SJCRH30 (cell line): ENCODE data around the gene NPAS1. TPM values are rescaled to one million over a fixed set of nuclear protein-coding genes. Genes with fewer than 3 reads are reported as not detected.
"Not testable (repeated sequence)": the region's sequence is repeated elsewhere in the genome, so short reads cannot be mapped to it uniquely, and the experiment has no call there.

Experiments used
- DNase-seq, 2 experiments: peaks; one replicate each; pipeline ENCODE4 v3.0.0-alpha.2; 2015 to 2020
- H3K27ac ChIP-seq: fragments of 250-450 bp; sonication (Bioruptor Pico); 2 replicates; pipeline ENCODE4 v1.5.1; 2020; ENCODE audit warnings: mild to moderate bottlenecking, moderate library complexity
- H3K27me3 ChIP-seq: fragments of 250-450 bp; sonication (Bioruptor Pico); 2 replicates; pipeline ENCODE4 v1.5.1; 2020; ENCODE audit warnings: mild to moderate bottlenecking, moderate library complexity
- H3K36me3 ChIP-seq: fragments of 250-450 bp; sonication (Bioruptor Pico); 2 replicates; pipeline ENCODE4 v1.5.1; 2020; ENCODE audit warnings: mild to moderate bottlenecking, moderate library complexity
- H3K4me1 ChIP-seq: fragments of 250-450 bp; sonication (Bioruptor Pico); 2 replicates; pipeline ENCODE4 v1.5.1; 2020; ENCODE audit warnings: mild to moderate bottlenecking, moderate library complexity
- H3K4me3 ChIP-seq: fragments of 250-450 bp; sonication (Bioruptor Pico); 2 replicates; pipeline ENCODE4 v1.5.1; 2020; ENCODE audit warnings: mild to moderate bottlenecking, moderate library complexity
- H3K9me3 ChIP-seq: fragments of 250-450 bp; sonication (Bioruptor Pico); replicated peaks from 2 replicates; pipeline ENCODE4 v1.5.1; 2020; ENCODE audit warnings: mild to moderate bottlenecking, moderate library complexity
- total RNA-seq: library from RNA; depleted of rRNA; stranded (reverse); fragments of >200 nt; shearing (Covaris generic); gene quantifications from 2 replicates; pipeline ENCODE4 v1.2.3, GENCODE V29; 2014

The NPAS1 gene
- total RNA-seq, 1 experiment from 2014 or later: not detected

DNA sequence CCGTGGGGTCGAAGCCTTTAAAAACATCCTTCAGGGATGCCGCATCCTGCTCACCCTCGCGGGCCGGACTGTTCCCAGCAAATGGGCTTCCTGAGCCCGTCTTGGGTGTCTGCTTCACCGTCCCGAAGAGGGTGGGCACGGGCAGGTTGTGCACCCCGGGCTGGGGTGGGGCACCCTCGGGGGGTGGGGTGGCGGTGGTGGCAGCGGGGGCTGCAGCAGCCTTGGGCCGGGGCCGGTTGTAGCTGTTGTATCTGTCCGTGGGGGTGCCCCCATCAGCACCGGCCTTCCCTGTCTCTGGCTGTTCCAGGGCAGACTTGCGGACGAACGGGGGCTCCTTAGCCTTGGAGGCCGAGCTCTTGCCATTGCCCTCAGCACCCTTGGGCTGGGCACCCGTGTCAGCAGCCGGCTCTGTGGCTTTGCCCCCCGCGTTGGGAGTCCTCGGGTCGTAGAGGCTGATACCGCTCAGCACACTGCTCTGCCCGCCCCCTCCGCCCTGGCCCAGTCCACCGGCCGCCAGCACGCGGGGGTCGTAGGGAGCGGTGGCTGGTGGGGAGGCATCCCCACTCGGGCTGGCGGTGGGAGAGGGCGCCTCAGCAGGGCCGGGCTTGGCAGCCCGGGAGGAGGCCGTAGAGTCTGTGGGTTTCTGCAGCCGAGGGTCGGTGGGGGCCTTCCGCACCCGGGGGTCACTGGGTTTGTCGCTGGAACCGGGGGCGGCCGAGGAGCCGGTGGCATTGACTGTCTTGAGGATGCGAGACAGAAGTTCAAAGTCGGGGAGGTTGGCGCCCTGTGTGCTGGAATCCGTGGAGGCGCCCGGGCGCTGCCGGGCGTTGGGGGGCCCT, 47.0 kb downstream of the NPAS1 start:
- Histone ChIP-seq H3K27ac (no peak overlapping the region), H3K4me3 (no peak overlapping the region), H3K4me1 (no peaks in the 10 kb centered on the region), H3K9me3 (no peaks in the 10 kb centered on the region), H3K27me3 (no peaks in the 10 kb centered on the region), H3K36me3 (peaks cover 29% of the 10 kb centered on the region)
- DNase-seq: no peak

DNA sequence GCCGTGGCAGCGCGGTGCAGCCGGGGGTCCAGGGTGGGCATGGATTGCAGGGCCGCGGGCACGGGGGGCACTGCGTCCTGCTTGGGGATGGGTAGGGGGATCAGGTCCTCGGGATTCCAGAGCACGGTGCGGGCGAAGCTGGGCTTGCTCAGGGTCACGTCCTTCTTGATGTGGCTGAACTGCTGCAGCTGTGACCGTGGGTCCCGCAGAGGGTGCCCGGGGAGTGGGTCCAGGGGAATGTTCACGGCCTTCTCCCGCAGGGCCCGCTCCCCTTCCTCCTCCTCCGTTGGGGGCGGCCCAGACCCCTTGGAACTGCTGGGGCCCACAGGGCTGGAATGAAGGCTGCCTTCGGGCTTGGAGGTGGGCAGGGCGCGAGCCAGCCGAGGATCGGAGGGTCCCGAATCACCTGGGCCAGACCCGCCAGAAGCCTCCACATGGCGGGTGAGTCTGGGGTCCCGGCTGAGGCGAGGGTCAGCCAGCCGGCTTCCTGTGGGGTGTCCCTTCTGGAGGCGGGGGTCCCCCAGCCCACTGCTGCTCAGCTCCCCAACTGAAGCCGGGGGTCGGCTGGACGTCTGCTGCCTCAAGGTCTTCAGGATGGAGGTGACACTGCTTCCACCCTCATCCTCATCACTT, 47.7 kb downstream of the NPAS1 start:
- H3K4me1 ChIP-seq: no peaks in the 10 kb centered on the region
- peaks cover 31% of the 10 kb centered on the region for H3K36me3 ChIP-seq
- no peak for DNase-seq
- no peak overlapping the region for H3K27ac ChIP-seq
- no peaks in the 10 kb centered on the region for H3K27me3 ChIP-seq
- H3K4me3 ChIP-seq: no peak overlapping the region
- no peaks in the 10 kb centered on the region for H3K9me3 ChIP-seq

DNA sequence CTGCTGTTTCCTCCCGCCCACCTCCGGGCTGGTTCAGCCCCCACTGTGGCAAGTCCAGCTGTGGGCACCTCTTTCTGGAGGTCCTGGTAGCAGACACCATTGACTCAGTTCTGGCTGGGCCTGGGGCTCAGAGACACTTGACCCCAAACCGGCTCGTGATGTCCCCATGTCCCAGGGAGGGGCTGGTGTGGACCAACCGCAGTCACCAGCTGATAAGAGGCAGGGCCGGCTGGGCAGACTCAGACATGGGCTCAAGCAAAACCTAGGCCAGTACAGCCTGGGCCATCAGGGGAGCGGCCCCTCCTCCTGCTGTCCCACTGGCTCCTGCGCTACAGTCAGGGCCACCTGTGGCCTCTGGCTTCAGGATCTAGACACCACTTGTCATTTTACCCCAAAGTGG, 48.6 kb downstream of the NPAS1 start:
- Histone ChIP-seq H3K36me3 (peaks cover 36% of the 10 kb centered on the region), H3K9me3 (no peaks in the 10 kb centered on the region), H3K27ac (no peak overlapping the region), H3K4me1 (no peaks in the 10 kb centered on the region), H3K4me3 (no peak overlapping the region), H3K27me3 (no peaks in the 10 kb centered on the region)
- no peak for DNase-seq

DNA sequence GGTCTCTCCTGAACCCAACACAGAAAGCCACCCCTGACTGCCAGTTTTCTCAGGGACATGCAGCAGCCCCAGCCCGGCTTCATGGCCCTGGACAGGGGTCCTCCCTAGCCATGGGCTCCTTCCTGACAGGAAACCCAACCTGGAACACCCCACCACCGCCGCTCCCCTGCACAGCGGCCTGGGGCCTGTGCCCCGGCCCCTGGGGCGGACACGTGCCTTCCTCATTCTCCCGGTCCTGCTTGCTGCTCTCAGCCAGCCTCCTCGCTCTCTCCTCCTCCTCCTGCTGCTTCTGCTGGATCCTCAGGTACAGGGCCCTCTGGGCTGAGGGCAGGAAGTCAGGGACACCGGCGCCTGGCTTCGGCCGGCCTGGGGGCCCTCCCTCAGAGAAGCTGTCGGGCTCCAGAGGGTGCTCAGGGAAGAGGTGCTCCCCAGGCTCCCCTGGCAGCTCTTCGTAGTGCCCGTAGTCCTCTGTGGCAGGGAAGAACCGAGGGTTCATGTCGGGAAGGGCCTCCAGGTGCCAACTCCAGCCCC, 49.3 kb downstream of the NPAS1 start:
- no peak overlapping the region for H3K27ac ChIP-seq
- no peak for DNase-seq
- no peak overlapping the region for H3K4me3 ChIP-seq
- H3K9me3 ChIP-seq: no peaks in the 10 kb centered on the region
- no peaks in the 10 kb centered on the region for H3K27me3 ChIP-seq
- H3K4me1 ChIP-seq: no peaks in the 10 kb centered on the region
- H3K36me3 ChIP-seq: peaks cover 37% of the 10 kb centered on the region

DNA sequence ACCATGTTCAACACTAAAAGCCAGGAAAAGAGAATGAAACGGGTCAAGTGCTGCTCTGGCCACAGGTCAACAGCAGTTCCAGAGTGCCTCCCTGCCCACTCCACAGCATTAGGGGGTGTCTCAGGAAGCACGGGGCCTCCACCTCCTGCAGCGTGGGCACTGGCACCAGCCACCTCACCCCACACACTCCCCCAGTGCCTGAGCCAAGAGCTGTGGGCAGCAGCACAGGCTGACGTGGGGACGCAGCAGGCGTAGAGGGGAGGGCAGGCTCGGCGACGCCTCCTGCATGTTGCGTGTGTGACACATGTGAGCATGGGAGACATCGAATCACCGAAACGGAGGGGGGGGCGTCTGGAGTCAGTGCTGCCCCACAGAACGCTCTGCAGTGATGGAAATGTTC, 50.2 kb downstream of the NPAS1 start:
- H3K4me3 ChIP-seq: no peak overlapping the region
- H3K27me3 ChIP-seq: no peaks in the 10 kb centered on the region
- H3K9me3 ChIP-seq: no peaks in the 10 kb centered on the region
- DNase-seq: no peak
- no peaks in the 10 kb centered on the region for H3K4me1 ChIP-seq
- H3K27ac ChIP-seq: no peak overlapping the region
- H3K36me3 ChIP-seq: peaks cover 32% of the 10 kb centered on the region

DNA sequence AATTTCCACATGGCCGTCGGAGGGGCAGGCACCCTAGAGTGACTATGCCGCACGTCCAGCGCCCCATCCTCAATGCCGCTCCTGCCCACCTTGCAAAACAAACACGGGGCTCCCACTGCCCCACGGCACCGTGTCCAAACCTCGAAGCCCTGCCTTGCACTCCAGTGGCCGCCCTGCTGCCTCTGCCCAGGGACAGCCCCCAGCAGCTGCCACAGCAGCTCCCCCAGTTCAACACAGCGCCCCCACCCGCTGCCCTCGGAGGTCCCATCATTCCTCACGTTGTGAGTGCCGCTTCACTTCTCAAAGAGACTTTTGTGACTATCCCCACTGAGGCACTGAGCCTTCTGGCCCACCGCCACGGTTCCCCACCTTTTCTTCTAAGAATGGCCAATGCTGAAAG, 51.1 kb downstream of the NPAS1 start:
- DNase-seq: no peak
- Histone ChIP-seq H3K27ac (no peak overlapping the region), H3K36me3 (peaks cover 37% of the 10 kb centered on the region)

DNA sequence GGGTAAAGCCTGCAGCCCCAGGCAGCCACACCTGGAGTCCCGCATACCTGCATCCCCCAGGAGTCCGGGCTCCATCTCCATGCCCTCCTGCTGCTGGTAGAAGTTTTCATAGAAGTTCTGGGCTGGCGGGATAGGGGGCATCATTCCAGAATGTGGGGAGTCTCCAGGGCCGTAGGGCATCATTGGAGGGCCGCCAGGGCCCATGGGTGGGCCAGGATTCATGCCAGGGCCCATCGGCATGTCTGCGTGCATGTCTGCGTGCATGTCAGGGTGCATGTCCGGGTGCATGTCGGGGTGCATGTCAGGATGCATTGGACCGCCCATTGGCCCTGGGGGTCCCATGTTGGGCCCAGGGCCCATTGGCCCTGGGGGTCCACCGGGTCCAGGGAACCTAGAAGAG, 52.1 kb downstream of the NPAS1 start:
- Histone ChIP-seq H3K4me1 (no peaks in the 10 kb centered on the region), H3K27ac (no peak overlapping the region), H3K4me3 (no peak overlapping the region), H3K27me3 (no peaks in the 10 kb centered on the region), H3K9me3 (no peaks in the 10 kb centered on the region), H3K36me3 (peaks cover 45% of the 10 kb centered on the region)
- DNase-seq: no peak

More for the DNA sequence above, 51.1 kb downstream of the NPAS1 start:
- Histone ChIP-seq H3K4me3 (no peak overlapping the region), H3K4me1 (no peaks in the 10 kb centered on the region), H3K9me3 (no peaks in the 10 kb centered on the region), H3K27me3 (no peaks in the 10 kb centered on the region)

DNA sequence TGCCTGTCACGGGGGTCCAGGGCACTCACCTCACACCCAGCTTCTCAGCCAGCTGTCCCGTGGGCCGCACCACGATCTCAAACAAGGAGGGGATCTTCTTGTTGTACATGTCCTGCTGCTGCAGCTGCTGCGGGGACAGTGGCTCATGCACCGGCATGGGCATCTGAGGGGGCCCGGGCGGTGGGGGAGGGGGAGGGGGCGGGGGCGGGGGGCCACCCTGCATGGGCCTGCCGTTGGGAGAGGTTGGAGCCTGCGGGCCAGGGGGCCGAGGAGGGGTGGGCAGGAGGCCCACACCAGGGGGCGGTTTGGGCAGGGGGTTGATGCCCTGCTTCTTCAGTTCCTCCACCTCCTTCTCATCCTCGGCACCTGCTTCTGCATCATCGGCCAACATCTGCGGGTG, 52.7 kb downstream of the NPAS1 start:
- no peak overlapping the region for H3K4me3 ChIP-seq
- no peaks in the 10 kb centered on the region for H3K9me3 ChIP-seq
- H3K36me3 ChIP-seq: peaks cover 47% of the 10 kb centered on the region
- no peaks in the 10 kb centered on the region for H3K4me1 ChIP-seq
- no peak overlapping the region for H3K27ac ChIP-seq
- no peak for DNase-seq
- no peaks in the 10 kb centered on the region for H3K27me3 ChIP-seq

DNA sequence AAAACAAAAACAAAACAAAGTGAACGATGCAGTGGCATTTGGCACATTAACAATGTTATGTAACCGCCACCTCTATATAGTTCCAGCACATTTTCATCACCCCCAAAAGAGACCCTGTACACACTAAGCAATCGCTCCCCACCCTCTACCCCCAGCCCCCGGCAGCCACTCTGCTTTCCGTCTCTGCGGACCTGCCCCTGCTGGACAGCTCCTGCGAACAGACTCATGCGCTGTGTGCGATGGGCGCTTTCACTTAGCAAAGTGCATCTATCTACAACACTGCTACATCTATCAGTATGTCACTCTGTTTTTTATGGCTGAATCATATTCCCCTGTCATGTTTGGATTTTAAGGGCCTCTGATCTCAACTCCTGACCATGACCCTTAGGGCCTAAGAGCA, 53.9 kb downstream of the NPAS1 start:
- no peaks in the 10 kb centered on the region for H3K9me3 ChIP-seq
- H3K36me3 ChIP-seq: peaks cover 49% of the 10 kb centered on the region
- no peak overlapping the region for H3K27ac ChIP-seq
- no peak for DNase-seq
- no peak overlapping the region for H3K4me3 ChIP-seq
- H3K4me1 ChIP-seq: no peaks in the 10 kb centered on the region
- H3K27me3 ChIP-seq: no peaks in the 10 kb centered on the region

DNA sequence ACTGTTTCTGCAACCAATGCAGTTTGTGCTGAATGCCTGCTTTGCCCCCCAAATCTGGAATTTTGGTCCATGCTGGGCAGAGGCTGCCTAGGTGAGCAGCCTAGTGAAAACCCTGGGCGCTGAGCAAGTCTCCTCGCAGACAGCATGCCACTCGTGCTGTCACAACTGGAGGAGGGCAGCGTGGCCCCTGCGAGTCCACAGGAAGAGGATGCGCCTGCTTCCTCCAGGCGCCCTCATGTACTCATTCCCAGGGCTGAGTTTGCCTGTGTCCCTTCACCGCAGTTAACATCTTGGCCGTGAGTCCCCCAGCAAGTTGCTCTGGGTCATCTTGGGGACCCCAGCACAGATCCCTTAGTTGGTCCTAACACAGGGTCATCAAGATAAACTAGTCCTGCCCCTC, 55.0 kb downstream of the NPAS1 start:
- Histone ChIP-seq H3K9me3 (no peaks in the 10 kb centered on the region), H3K4me3 (no peak overlapping the region), H3K4me1 (no peaks in the 10 kb centered on the region), H3K27ac (no peak overlapping the region), H3K27me3 (no peaks in the 10 kb centered on the region), H3K36me3 (peaks cover 49% of the 10 kb centered on the region)
- DNase-seq: no peak

DNA sequence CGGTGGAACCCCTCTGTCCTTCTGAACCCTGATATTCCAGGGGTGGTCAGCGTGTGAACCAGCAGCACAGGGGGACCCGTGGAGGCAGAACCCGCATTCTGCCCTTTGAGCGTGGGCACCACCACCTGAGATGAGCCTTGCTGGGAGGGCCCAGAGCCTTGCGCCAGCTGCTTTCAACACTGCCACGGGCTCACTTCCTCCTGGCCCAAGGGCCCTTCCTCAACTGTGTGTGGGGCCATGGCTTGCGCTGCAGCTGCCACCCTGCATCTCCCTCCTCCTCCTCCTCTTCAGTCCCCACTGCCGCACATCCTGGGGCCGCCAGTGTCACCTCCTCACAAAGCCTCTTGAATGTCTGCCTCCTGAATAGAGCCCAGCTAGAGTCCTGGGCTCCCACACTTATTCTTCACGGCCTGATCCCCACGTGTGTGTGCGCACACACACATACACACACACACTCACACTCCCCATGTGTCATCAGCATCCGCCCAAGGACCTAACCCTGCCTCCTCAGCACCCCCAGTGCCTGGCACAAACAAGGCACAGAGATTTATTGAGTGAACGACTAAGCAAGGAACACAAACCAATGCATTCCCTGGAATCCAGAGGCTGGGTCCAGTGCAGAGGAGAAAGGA, 55.7 kb downstream of the NPAS1 start:
- H3K36me3 ChIP-seq: peaks cover 49% of the 10 kb centered on the region
- H3K27ac ChIP-seq: no peak overlapping the region

DNA sequence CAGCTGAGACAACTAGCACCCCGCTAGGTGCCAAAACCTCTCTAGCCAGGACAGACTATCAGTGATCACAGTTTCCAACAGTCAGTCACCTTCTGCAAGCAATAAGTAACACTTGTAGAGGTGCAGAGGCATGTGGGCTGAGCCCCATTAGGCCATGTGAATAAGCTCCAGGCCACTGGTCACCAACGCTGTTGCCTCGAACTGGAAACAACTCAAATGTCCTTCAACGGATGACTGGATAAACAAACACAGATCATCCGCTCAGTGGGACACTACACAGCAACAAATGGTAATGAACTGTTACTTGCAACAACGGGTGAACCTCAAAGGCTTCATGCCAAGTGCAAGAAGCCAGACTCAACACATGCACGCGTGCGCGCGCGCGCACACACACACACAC, 56.3 kb downstream of the NPAS1 start:
- Histone ChIP-seq H3K4me1 (no peaks in the 10 kb centered on the region), H3K9me3 (no peaks in the 10 kb centered on the region), H3K36me3 (peaks cover 52% of the 10 kb centered on the region), H3K27me3 (no peaks in the 10 kb centered on the region), H3K27ac (no peak overlapping the region), H3K4me3 (no peak overlapping the region)
- no peak for DNase-seq

More for the DNA sequence above, 55.7 kb downstream of the NPAS1 start:
- no peaks in the 10 kb centered on the region for H3K27me3 ChIP-seq
- DNase-seq: no peak
- H3K4me3 ChIP-seq: no peak overlapping the region
- no peaks in the 10 kb centered on the region for H3K9me3 ChIP-seq
- no peaks in the 10 kb centered on the region for H3K4me1 ChIP-seq

DNA sequence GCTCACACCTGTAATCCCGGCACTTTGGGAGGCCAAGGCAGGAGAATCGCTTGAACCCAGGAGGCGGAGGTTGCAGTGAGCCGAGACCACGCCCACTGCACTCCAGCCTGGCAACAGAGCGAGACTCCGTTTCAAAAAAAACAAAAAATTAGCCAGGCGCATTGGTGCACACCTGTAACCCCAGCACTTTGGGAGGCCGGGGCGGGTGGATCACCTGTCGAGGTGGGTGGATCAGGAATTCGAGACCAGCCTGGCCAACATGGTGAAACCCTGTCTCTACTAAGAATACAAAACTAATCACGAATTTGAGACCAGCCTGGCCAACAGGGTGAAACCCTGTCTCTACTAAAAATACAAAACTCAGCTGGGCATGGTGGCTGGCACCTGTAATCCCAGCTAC, 58.7 kb downstream of the NPAS1 start:
- not testable (repeated sequence) for H3K4me3 ChIP-seq, H3K27me3 ChIP-seq, H3K9me3 ChIP-seq, H3K4me1 ChIP-seq, DNase-seq, H3K27ac ChIP-seq
- H3K36me3 ChIP-seq: peaks cover 60% of the 10 kb centered on the region

DNA sequence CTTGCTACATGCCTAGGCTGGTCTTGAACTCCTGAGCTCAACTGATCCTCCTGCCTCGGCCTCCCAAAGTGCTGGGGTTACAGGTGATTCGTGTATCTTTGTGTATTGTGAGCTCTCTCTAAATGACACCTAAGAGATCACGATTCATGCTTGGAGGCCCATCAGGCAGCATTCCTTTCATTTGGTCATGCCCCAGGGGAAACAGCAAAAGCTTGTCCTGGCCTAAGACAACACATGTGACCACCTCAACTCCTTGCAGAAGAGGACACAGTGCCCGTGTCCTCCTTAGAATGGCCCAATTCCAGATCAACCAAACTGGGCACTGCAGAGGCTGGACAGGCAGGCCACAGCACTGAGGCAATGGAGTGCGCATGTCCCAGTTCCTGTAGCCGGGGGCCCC, 61.5 kb downstream of the NPAS1 start:
- Histone ChIP-seq H3K27me3 (no peaks in the 10 kb centered on the region), H3K9me3 (no peaks in the 10 kb centered on the region), H3K36me3 (peaks cover 68% of the 10 kb centered on the region), H3K27ac (no peak overlapping the region), H3K4me3 (no peak overlapping the region), H3K4me1 (no peaks in the 10 kb centered on the region)
- DNase-seq: no peak

DNA sequence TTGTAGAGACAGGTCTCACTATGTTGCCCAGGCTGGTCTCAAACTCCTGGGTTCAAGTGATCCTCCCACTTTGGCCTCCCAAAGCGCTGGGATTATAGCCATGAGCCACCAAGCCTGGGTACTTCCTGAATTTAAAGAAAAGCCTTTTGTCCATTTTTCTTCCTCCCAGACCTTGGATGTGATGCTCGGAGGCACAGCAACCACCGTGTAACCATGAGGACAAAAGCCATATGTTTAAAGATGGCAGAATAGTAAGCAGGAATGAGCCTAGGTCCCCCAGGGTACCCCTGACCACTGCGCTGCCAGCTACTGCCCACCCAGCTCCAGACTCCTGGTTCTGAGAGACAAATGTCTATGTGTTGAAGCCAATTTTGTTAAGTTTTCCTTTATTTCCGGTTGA, 62.9 kb downstream of the NPAS1 start:
- Histone ChIP-seq H3K9me3 (no peaks in the 10 kb centered on the region), H3K4me1 (no peaks in the 10 kb centered on the region), H3K27ac (no peak overlapping the region), H3K36me3 (peaks cover 66% of the 10 kb centered on the region), H3K4me3 (no peak overlapping the region), H3K27me3 (no peaks in the 10 kb centered on the region)
- no peak for DNase-seq
